Activated T-cell treated with anti-CD3 and anti-CD28 coated beads for 48 hours (primary cell): ENCODE results near the gene YWHAG.
"Not testable (repeated sequence)": the region's sequence is repeated elsewhere in the genome, so short reads cannot be mapped to it uniquely, and the experiment has no call there.

ENCODE experiments used
- DNase-seq: peaks from one replicate; pipeline ENCODE4 v3.0.0-alpha.2; 2020; ENCODE audit warnings: low read depth

The YWHAG gene

GRCh38 chr7:76377186-76377918 lies 18.6 kb upstream of the YWHAG start:
- DNase-seq: no peak

GRCh38 chr7:76375251-76375650 lies 16.5 kb upstream of the YWHAG start:
- no peak for DNase-seq

GRCh38 chr7:76372984-76373833 lies 14.4 kb upstream of the YWHAG start:
- DNase-seq: no peak

GRCh38 chr7:76371396-76371795 lies 12.6 kb upstream of the YWHAG start:
- DNase-seq: no peak

- DNase-seq: no peak
These were observed 10.2 kb upstream of the YWHAG start for GRCh38 chr7:76369018-76369417.

- DNase-seq: no peak
These were observed 9.4 kb upstream of the YWHAG start for GRCh38 chr7:76368190-76368589.

GRCh38 chr7:76364198-76364584 lies 5.4 kb upstream of the YWHAG start:
- no peak for DNase-seq

- DNase-seq: not testable (repeated sequence)
These were observed 5.0 kb upstream of the YWHAG start for GRCh38 chr7:76363754-76364153.

- no peak for DNase-seq
These were observed 1.3 kb upstream of the YWHAG start for GRCh38 chr7:76359978-76360638.

GRCh38 chr7:76359111-76359977 lies 553 bp upstream of the YWHAG start:
- DNase-seq: peak; percentile 87

- peak; percentile 56 for DNase-seq
These were observed 745 bp downstream of the YWHAG start for GRCh38 chr7:76358011-76358480.

GRCh38 chr7:76357475-76358010 lies 1.2 kb downstream of the YWHAG start:
- DNase-seq: no peak

GRCh38 chr7:76356823-76357222 lies 2.0 kb downstream of the YWHAG start:
- DNase-seq: no peak

- no peak for DNase-seq
These were observed 2.7 kb downstream of the YWHAG start for GRCh38 chr7:76356115-76356514.

GRCh38 chr7:76354981-76355730 lies 3.6 kb downstream of the YWHAG start:
- DNase-seq: no peak

GRCh38 chr7:76354516-76354915 lies 4.3 kb downstream of the YWHAG start:
- DNase-seq: no peak

GRCh38 chr7:76353744-76354143 lies 5.0 kb downstream of the YWHAG start:
- DNase-seq: no peak

GRCh38 chr7:76352193-76352592 lies 6.6 kb downstream of the YWHAG start:
- DNase-seq: no peak

GRCh38 chr7:76351372-76351771 lies 7.4 kb downstream of the YWHAG start:
- no peak for DNase-seq

GRCh38 chr7:76349313-76349885 lies 9.4 kb downstream of the YWHAG start:
- no peak for DNase-seq
